GM12878 (cell line): Measurements from ENCODE around the gene NOL4L. TPM values are rescaled to one million over a fixed set of nuclear protein-coding genes. Genes with fewer than 3 reads are reported as not detected.

Experiments used
- ATAC-seq: fragments of 200-7000 bp; cut with Tn5 transposase; 3 replicates; pipeline ENCODE4 v1.9.1; 2020; ENCODE audit warnings: mild to moderate bottlenecking, moderate library complexity
- BruUV-seq: library from RNA; stranded (reverse); fragments of 400-500 nt; replicated peaks from 2 replicates; lab custom pipeline; 2021; lab: Mats Ljungman, UMichigan
- CTCF ChIA-PET: fragments of 300-600 bp; sonication (Branson Sonifier 250); formaldehyde crosslinking; extraction: SDS; loops from one replicate; lab custom pipeline; 2021; ENCODE audit warnings: inconsistent platforms; lab: Yijun Ruan, JAX
- POLR2A ChIA-PET: fragments of 350-600 bp; formaldehyde crosslinking; extraction: SDS; loops from one replicate; lab custom pipeline; 2021; ENCODE audit warnings: inconsistent platforms; lab: Charles Lee
- RAD21 ChIA-PET: fragments of 300-600 bp; sonication (Branson Sonifier 250); formaldehyde crosslinking; loops from one replicate; lab custom pipeline; 2023; ENCODE audit warnings: antibody characterized with exemption; ENCODE audit not compliant: unreplicated experiment; lab: Charles Lee
- SMC1A ChIA-PET: fragments of 300-600 bp; sonication (Branson Sonifier 250); formaldehyde crosslinking; loops from one replicate; lab custom pipeline; 2023; ENCODE audit not compliant: unreplicated experiment, uncharacterized antibody; lab: Charles Lee
- DNase-seq: peaks from one replicate; pipeline ENCODE4 v3.0.0-alpha.2; 2011; ENCODE audit warnings: low read depth, low spot score
- FAIRE-seq: peaks from 3 replicates; lab custom pipeline; 2011; peaks lifted over from hg19 to GRCh38; lab: Jason Lieb, UNC
- H2AFZ ChIP-seq: 2 replicates; pipeline ENCODE4 v1.6.0; 2011; ENCODE audit warnings: low read depth, low read length, control low read depth; ENCODE audit not compliant: control insufficient read depth
- H3K27ac ChIP-seq: 2 replicates; pipeline ENCODE4 v1.5.1; 2011; ENCODE audit warnings: control low read depth; ENCODE audit not compliant: control insufficient read depth, insufficient read depth
- H3K27me3 ChIP-seq, 2 experiments: replicated peaks in 1 of 2; 2 replicates each; pipeline versions ENCODE4 v1.6.0 to v1.6.1; 2011; ENCODE audit warnings: low read length in 1 of 2; ENCODE audit not compliant: control insufficient read depth in 2 of 2, insufficient read depth in 2 of 2
- H3K36me3 ChIP-seq, 2 experiments: 2 replicates each; pipeline ENCODE4 v1.5.1; 2011; ENCODE audit warnings: low read length in 1 of 2; ENCODE audit not compliant: control insufficient read depth in 2 of 2, insufficient read depth in 2 of 2
- H3K4me1 ChIP-seq: 2 replicates; pipeline ENCODE4 v1.6.1; 2011; ENCODE audit warnings: mild to moderate bottlenecking, low read length, moderate library complexity, mixed read lengths; ENCODE audit not compliant: control insufficient read depth, insufficient read depth
- H3K4me2 ChIP-seq: 2 replicates; pipeline ENCODE4 v1.6.0; 2011; ENCODE audit warnings: control low read depth; ENCODE audit not compliant: control insufficient read depth, insufficient read depth
- H3K4me3 ChIP-seq: fragments of 200-600 bp; sonication (generic); 2 replicates; pipeline ENCODE4 v1.5.1; 2016
- H3K79me2 ChIP-seq: 2 replicates; pipeline ENCODE4 v1.6.0; 2011; ENCODE audit warnings: low read length; ENCODE audit not compliant: control insufficient read depth, insufficient read depth
- H3K9ac ChIP-seq: 2 replicates; pipeline ENCODE4 v1.8.0; 2011; ENCODE audit warnings: low read length, control low read depth, mixed read lengths; ENCODE audit not compliant: control insufficient read depth, insufficient read depth
- H3K9me3 ChIP-seq: replicated peaks from 3 replicates; pipeline ENCODE4 v1.5.1; 2011; ENCODE audit warnings: mild to moderate bottlenecking, low read length; ENCODE audit not compliant: control insufficient read depth, insufficient read depth
- H4K20me1 ChIP-seq: 2 replicates; pipeline ENCODE4 v1.6.0; 2011; ENCODE audit not compliant: control insufficient read depth, insufficient read depth
- BACH1 ChIP-seq: fragments of 450-650 bp; IDR thresholded peaks from 2 replicates; pipeline ENCODE4 v1.6.1; 2017; ENCODE audit warnings: mild to moderate bottlenecking, borderline replicate concordance
- BCL11A ChIP-seq: IDR thresholded peaks from 2 replicates; pipeline ENCODE4 v1.6.1; 2011; ENCODE audit warnings: low read depth, low read length
- CEBPB ChIP-seq, 2 experiments: fragments of 150-350 bp in 1 of 2; IDR thresholded peaks; 2 replicates each; pipeline ENCODE4 v1.6.1; 2012 to 2014; ENCODE audit warnings: low read depth in 2 of 2, low read length in 2 of 2, borderline replicate concordance in 1 of 2, inconsistent platforms in 1 of 2
- CHD2 ChIP-seq: IDR thresholded peaks from 2 replicates; pipeline ENCODE4 v1.6.1; 2011; ENCODE audit warnings: low read depth, low read length, improper control_type of control experiment, borderline replicate concordance
- CHD4 ChIP-seq: fragments of 200-600 bp; sonication (generic); IDR thresholded peaks from 2 replicates; pipeline ENCODE4 v1.6.1; 2016; ENCODE audit warnings: mild to moderate bottlenecking
- E2F4 ChIP-seq: IDR thresholded peaks from 2 replicates; pipeline ENCODE4 v1.6.1; 2012; ENCODE audit warnings: low read depth, low read length, improper control_type of control experiment
- EP300 ChIP-seq, 2 experiments: fragments of 150-350 bp in 1 of 2; IDR thresholded peaks; 2 replicates each; pipeline ENCODE4 v1.6.1; 2011 to 2012; ENCODE audit warnings: low read depth in 2 of 2, low read length in 2 of 2, borderline replicate concordance in 1 of 2, improper control_type of control experiment in 1 of 2, inconsistent platforms in 1 of 2; ENCODE audit not compliant: control insufficient read depth in 1 of 2
- EZH2 ChIP-seq: IDR thresholded peaks from 2 replicates; pipeline ENCODE4 v1.6.1; 2012; ENCODE audit warnings: low read depth, mild to moderate bottlenecking, control low read depth, inconsistent platforms, low read length, borderline replicate concordance; ENCODE audit not compliant: control insufficient read depth
- IKZF1 ChIP-seq: fragments of 450-650 bp; conservative IDR thresholded peaks from 2 replicates; pipeline ENCODE4 v1.6.1; 2017; ENCODE audit warnings: antibody characterized with exemption, mild to moderate bottlenecking
- IRF4 ChIP-seq: IDR thresholded peaks from 2 replicates; pipeline ENCODE4 v1.6.1; 2011; ENCODE audit warnings: low read depth, low read length
- NFXL1 ChIP-seq: fragments of 450-650 bp; IDR thresholded peaks from 2 replicates; pipeline ENCODE4 v1.6.1; 2017; ENCODE audit warnings: antibody characterized with exemption, mild to moderate bottlenecking, borderline replicate concordance
- NR2C1 ChIP-seq: fragments of 450-650 bp; IDR thresholded peaks from 2 replicates; pipeline ENCODE4 v1.6.1; 2017; ENCODE audit warnings: antibody characterized with exemption, mild to moderate bottlenecking, moderate library complexity
- PML ChIP-seq: IDR thresholded peaks from 2 replicates; pipeline ENCODE4 v1.6.1; 2012; ENCODE audit warnings: low read length, inconsistent platforms
- POLR2A ChIP-seq: IDR thresholded peaks from 2 replicates; pipeline ENCODE4 v1.6.1; 2011; ENCODE audit warnings: low read depth, mild to moderate bottlenecking, low read length
- POLR2AphosphoS5 ChIP-seq: IDR thresholded peaks from 2 replicates; pipeline ENCODE4 v1.6.1; 2011; ENCODE audit warnings: mild to moderate bottlenecking, low read length, inconsistent platforms
- SMC3 ChIP-seq: IDR thresholded peaks from 2 replicates; pipeline ENCODE4 v1.6.1; 2011; ENCODE audit warnings: low read length, improper control_type of control experiment, borderline replicate concordance
- SREBF2 ChIP-seq: IDR thresholded peaks from 2 replicates; pipeline ENCODE4 v1.6.1; 2012; ENCODE audit warnings: mild to moderate bottlenecking, low read length
- YY1 ChIP-seq: IDR thresholded peaks from 2 replicates; pipeline ENCODE4 v1.6.1; 2011; ENCODE audit warnings: low read depth, mild to moderate bottlenecking, low read length
- WGBS: methylation state at CpG from one replicate; pipeline ENCODE4 v1.1.6; 2016; ENCODE audit warnings: low lambda C conversion rate; ENCODE audit not compliant: insufficient replicate concordance, insufficient coverage; ENCODE audit errors: missing lambda C conversion rate; 5-methylcytosine and 5-hydroxymethylcytosine counted together
- in situ Hi-C: fragments of 300-500 bp; cut with MboI; formaldehyde crosslinking; loops from 9 replicates; pipeline ENCODE4 v1.14.3; 2018; ENCODE audit warnings: mixed read lengths
- intact Hi-C: fragments of 100-400 bp; cut with micrococcal nuclease; formaldehyde crosslinking; loops from one replicate; pipeline ENCODE4 v1.14.2; 2022; ENCODE audit not compliant: unreplicated experiment
- polyA plus RNA-seq, 11 experiments: library from polyadenylated mRNA; depleted of rRNA in 4 of 11; unstranded in 6 of 11; stranded (reverse) in 5 of 11; fragments of >200 nt; fragmentation: Nextera tagmentation in 4 of 11; fragmentation: Illumina TruSeq in 1 of 11; extraction: Ambion mirVana in 4 of 11; extraction: Trizol in 1 of 11; gene quantifications; 1 replicate in 1 of 11; 2 replicates in 10 of 11; pipeline versions ENCODE4 v1.2.1 to v1.2.3, GENCODE V29; 2011 to 2016; ENCODE audit warnings: inconsistent platforms in 2 of 11, missing spikeins in 2 of 11, low read depth in 1 of 11
- total RNA-seq, 4 experiments: library from RNA; depleted of rRNA in 3 of 4; stranded (reverse); fragments of >200 nt in 3 of 4; fragmentation: Illumina TruSeq in 1 of 4; extraction: Trizol in 1 of 4; gene quantifications; 2 replicates each; pipeline versions ENCODE4 v1.2.1 to v1.2.3, GENCODE V29; 2013 to 2021
- TF ChIP-seq, protein P1 (sequence below): fragments of 450-650 bp; IDR thresholded peaks from 2 replicates; pipeline ENCODE4 v1.6.1; 2017; ENCODE audit warnings: mild to moderate bottlenecking

Gene NOL4L
- total and polyA plus RNA-seq, 10 of the 15 experiments (the other 5 are each of a cell fraction or from before 2014, with no cell fraction given), result 2.3 to 24.0 (median 8.0) TPM

- Histone ChIP-seq H3K79me2 (no peaks in the 10 kb centered on the region), H3K36me3 (no peaks in the 10 kb centered on the region; a peak in 1 of 4 replicates), H3K4me2 (no peak overlapping the region), H3K9me3 (no peaks in the 10 kb centered on the region), H4K20me1 (no peaks in the 10 kb centered on the region), H2AFZ (no peak overlapping the region), H3K4me3 (no peak overlapping the region), H3K4me1 (peaks cover 10% of the 10 kb centered on the region), H3K27me3 (no peaks in the 10 kb centered on the region), H3K9ac (no peak overlapping the region), H3K27ac (no peak overlapping the region)
- DNase-seq (no peak), ATAC-seq (no peak), FAIRE-seq (no peak)
- no TSS peak for BruUV-seq
- 51% methylated on average over 3 of the region's 3 CpGs for WGBS
- ChIA-PET CTCF (interaction anchor here (0.8 to 1.3 kb wide), 2 partner anchors 12 to 281 kb away, joined by 3 to 5 read pairs; no protein-coding TSS in a partner anchor), RAD21 (interaction anchor here (1.0 kb wide), 1 partner anchor 172 kb away, joined by 3 read pairs; no protein-coding TSS in a partner anchor), POLR2A (interaction anchor here (0.6 kb wide), 1 partner anchor 176 kb away, joined by 6 read pairs; no protein-coding TSS in a partner anchor), SMC1A (interaction anchor here (0.6 kb wide), 1 partner anchor 40 kb away, joined by 3 read pairs; no protein-coding TSS in a partner anchor)
- intact Hi-C loops, result no loop called here
- in situ Hi-C loops, result no loop called here
- TF ChIP-seq E2F4 (no peak), SMC3 (no peak), CEBPB (IDR thresholded peaks at IDR 0.05; ENCODE audit: borderline replicate concordance in 1 of 2, low read depth in 2 of 2, low read length in 2 of 2) (no peak), POLR2AphosphoS5 (no peak), EZH2 (no peak), EP300 (IDR thresholded peaks at IDR 0.05; ENCODE audit: borderline replicate concordance in 1 of 2, control insufficient read depth in 1 of 2, low read depth in 2 of 2, low read length in 2 of 2) (no peak), CHD4 (no peak), NFXL1 (no peak), BACH1 (no peak), SREBF2 (no peak), NR2C1 (no peak), POLR2A (no peak), PML (no peak), IKZF1 (no peak), CHD2 (no peak), BCL11A (no peak), YY1 (no peak), IRF4 (no peak)
- TF ChIP-seq, protein P1, sequence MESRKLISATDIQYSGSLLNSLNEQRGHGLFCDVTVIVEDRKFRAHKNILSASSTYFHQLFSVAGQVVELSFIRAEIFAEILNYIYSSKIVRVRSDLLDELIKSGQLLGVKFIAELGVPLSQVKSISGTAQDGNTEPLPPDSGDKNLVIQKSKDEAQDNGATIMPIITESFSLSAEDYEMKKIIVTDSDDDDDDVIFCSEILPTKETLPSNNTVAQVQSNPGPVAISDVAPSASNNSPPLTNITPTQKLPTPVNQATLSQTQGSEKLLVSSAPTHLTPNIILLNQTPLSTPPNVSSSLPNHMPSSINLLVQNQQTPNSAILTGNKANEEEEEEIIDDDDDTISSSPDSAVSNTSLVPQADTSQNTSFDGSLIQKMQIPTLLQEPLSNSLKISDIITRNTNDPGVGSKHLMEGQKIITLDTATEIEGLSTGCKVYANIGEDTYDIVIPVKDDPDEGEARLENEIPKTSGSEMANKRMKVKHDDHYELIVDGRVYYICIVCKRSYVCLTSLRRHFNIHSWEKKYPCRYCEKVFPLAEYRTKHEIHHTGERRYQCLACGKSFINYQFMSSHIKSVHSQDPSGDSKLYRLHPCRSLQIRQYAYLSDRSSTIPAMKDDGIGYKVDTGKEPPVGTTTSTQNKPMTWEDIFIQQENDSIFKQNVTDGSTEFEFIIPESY, result no peak
Observed at GRCh38 chr20:32508775-32509119, 76.4 kb downstream of the NOL4L start.
